ENCODE data around the gene KRT82. TPM values are rescaled to one million over a fixed set of nuclear protein-coding genes. Genes with fewer than 3 reads are reported as not detected.

Gene KRT82
- total RNA-seq, 1 experiment from 2014 or later, result not detected

DNA sequence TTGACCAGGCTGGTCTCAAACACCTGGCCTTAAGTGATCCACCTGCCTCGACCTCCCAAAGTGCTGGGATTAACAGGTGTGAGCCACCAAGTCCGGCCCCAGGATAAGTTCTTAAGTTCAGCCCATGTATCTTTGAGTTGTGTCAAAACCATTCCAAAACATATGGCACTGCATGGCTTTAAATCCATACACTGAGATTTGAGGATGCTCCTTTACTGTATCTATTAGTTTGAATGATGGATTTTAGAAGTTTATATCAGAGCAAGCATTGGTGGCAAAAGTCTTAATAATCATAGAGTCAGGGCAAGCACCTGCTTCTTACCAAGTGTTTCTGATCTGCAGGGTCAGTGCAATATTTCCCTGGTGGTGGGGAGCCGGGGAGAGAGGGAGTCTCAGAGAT lies 39.7 kb upstream of the KRT82 start:
- H3K4ac ChIP-seq (ENCODE audit: low read depth, low read length), result no peak overlapping the region
- no peak overlapping the region for H4K8ac ChIP-seq (replicated peaks; ENCODE audit: insufficient read length, low read depth, low read length)
- H3K9ac ChIP-seq (ENCODE audit: extremely low read depth, insufficient read length, low read length), result no peak overlapping the region
- peaks cover 3% of the 10 kb centered on the region; the same call in 1 of the 2 replicates for H3K27me3 ChIP-seq (ENCODE audit: insufficient read depth, low read length)
- H3K4me1 ChIP-seq (ENCODE audit: insufficient read depth, low read length), result 0 out of 2 replicates have a peak, but pooled peaks cover 2% of the 10 kb centered on the region
- Mint-ChIP-seq H3K4me1 (peaks cover 20 to 25% of the 10 kb centered on the region in 2 experiments), H3K36me3 (ENCODE audit: insufficient read depth in 1 of 3, low read depth in 3 of 3) (no peaks in the 10 kb centered on the region), H3K27me3 (ENCODE audit: low read depth) (peaks cover 23% of the 10 kb centered on the region), H3K27ac (no peak overlapping the region; a peak in 1 of 7 replicates), H3K9me3 (no peaks in the 10 kb centered on the region), H3K4me3 (no peak overlapping the region)
- H3K9me3 ChIP-seq (ENCODE audit: control insufficient read depth, low read depth, low read length), result no peaks in the 10 kb centered on the region
- H2BK15ac ChIP-seq (ENCODE audit: low read depth, low read length), result no peak overlapping the region
- H3K56ac ChIP-seq (ENCODE audit: insufficient read length, low read depth, low read length), result no peak overlapping the region
- H3K23ac ChIP-seq (ENCODE audit: insufficient read length, low read depth, low read length), result no peak overlapping the region
- H2AK5ac ChIP-seq (ENCODE audit: insufficient read length, low read length), result no peak overlapping the region
- H2BK12ac ChIP-seq (ENCODE audit: insufficient read length, low read depth, low read length), result no peak overlapping the region
- no peak overlapping the region for H2BK120ac ChIP-seq (ENCODE audit: low read depth, low read length, poor library complexity, severe bottlenecking)
- H3K18ac ChIP-seq (ENCODE audit: insufficient read length, low read depth, low read length), result no peak overlapping the region
- no peak overlapping the region for H3K14ac ChIP-seq (ENCODE audit: insufficient read depth, low read length)
- H3K79me1 ChIP-seq (ENCODE audit: insufficient read depth, low read depth, low read length, poor library complexity, severe bottlenecking), result no peaks in the 10 kb centered on the region
- no peak overlapping the region for H2AFZ ChIP-seq (ENCODE audit: low read length)
- WGBS (ENCODE audit: extremely low coverage, insufficient read length, low lambda C conversion rate), result no CpG with 5 or more reads among the region's 3 CpGs
- no peak overlapping the region for H4K5ac ChIP-seq (ENCODE audit: insufficient read length, low read depth, low read length)
- TF ChIP-seq, protein P1, sequence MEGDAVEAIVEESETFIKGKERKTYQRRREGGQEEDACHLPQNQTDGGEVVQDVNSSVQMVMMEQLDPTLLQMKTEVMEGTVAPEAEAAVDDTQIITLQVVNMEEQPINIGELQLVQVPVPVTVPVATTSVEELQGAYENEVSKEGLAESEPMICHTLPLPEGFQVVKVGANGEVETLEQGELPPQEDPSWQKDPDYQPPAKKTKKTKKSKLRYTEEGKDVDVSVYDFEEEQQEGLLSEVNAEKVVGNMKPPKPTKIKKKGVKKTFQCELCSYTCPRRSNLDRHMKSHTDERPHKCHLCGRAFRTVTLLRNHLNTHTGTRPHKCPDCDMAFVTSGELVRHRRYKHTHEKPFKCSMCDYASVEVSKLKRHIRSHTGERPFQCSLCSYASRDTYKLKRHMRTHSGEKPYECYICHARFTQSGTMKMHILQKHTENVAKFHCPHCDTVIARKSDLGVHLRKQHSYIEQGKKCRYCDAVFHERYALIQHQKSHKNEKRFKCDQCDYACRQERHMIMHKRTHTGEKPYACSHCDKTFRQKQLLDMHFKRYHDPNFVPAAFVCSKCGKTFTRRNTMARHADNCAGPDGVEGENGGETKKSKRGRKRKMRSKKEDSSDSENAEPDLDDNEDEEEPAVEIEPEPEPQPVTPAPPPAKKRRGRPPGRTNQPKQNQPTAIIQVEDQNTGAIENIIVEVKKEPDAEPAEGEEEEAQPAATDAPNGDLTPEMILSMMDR (conservative IDR thresholded peaks at IDR 0.05), result no peak
- DNase-seq, result no peak
- H4K20me1 ChIP-seq (ENCODE audit: control insufficient read depth, insufficient read depth, insufficient read length), result no peaks in the 10 kb centered on the region
- no peaks in the 10 kb centered on the region for H3K79me2 ChIP-seq (ENCODE audit: insufficient read depth, low read length)
- no peak overlapping the region for H3K27ac ChIP-seq (ENCODE audit: insufficient read length, low read depth, low read length)
- no peak overlapping the region for H4K91ac ChIP-seq (ENCODE audit: insufficient read length, low read depth, low read length)
- H3T11ph ChIP-seq (ENCODE audit: low read length), result no peak overlapping the region
- H3K23me2 ChIP-seq (ENCODE audit: insufficient read length, low read depth, low read length, poor library complexity, severe bottlenecking), result no peaks in the 10 kb centered on the region
- no peak overlapping the region for H2BK20ac ChIP-seq (ENCODE audit: low read depth, low read length, poor library complexity, severe bottlenecking)
- no peak overlapping the region for H2BK5ac ChIP-seq (ENCODE audit: insufficient read length, low read length)
- no peak overlapping the region for H3K4me2 ChIP-seq (ENCODE audit: insufficient read depth, insufficient read length, low read length)
